Measurements from ENCODE around the gene SMIM43.

- TF ChIP-seq CTCF (conservative IDR thresholded peaks at IDR 0.05; ENCODE audit: low read depth, low read length) = no peak
- no peak for TF ChIP-seq EZH2 (IDR thresholded peaks at IDR 0.05; ENCODE audit: borderline replicate concordance, low read depth, low read length, poor library complexity, severe bottlenecking)
Measured at GRCh38 chr4:121789455-121789854, 24.5 kb upstream of the SMIM43 start.

All from A673 (cell line).